ENCODE data around the gene SFN.

GRCh38 chr1:26822737-26823395 lies 40.1 kb upstream of the SFN start:
- no peak for TF ChIP-seq PHF21A (CRISPR knock-in tag; IDR thresholded peaks at IDR 0.05)
- TF ChIP-seq TARDBP (CRISPR knock-in tag; IDR thresholded peaks at IDR 0.05): no peak
- no peak for TF ChIP-seq CTCF (CRISPR knock-in tag; IDR thresholded peaks at IDR 0.05)
- no peak for TF ChIP-seq SRSF9 (IDR thresholded peaks at IDR 0.05; ENCODE audit: borderline replicate concordance, insufficient read depth, low read depth, low read length, poor library complexity, severe bottlenecking)
- TF ChIP-seq ARNTL (CRISPR knock-in tag; IDR thresholded peaks at IDR 0.05): no peak
- no peak for TF ChIP-seq ZBTB8A (CRISPR knock-in tag; IDR thresholded peaks at IDR 0.05; ENCODE audit: borderline replicate concordance, low read depth)
- no peak for TF ChIP-seq NR2C2 (CRISPR knock-in tag; IDR thresholded peaks at IDR 0.05; ENCODE audit: borderline replicate concordance)
- TF ChIP-seq ZBTB1 (CRISPR knock-in tag; IDR thresholded peaks at IDR 0.05; ENCODE audit: borderline replicate concordance): no peak
- no peak for TF ChIP-seq MTF1 (CRISPR knock-in tag; IDR thresholded peaks at IDR 0.05)
- no peak for TF ChIP-seq PAX8 (CRISPR knock-in tag; IDR thresholded peaks at IDR 0.05; ENCODE audit: borderline replicate concordance)
- TF ChIP-seq FOXO1 (CRISPR knock-in tag; IDR thresholded peaks at IDR 0.05): no peak

All from HepG2 (cell line).